ENCODE results near the gene ARHGAP27.

GRCh38 chr17:45361976-45362375 is 70.7 kb downstream of the ARHGAP27 start:
- no peak for TF ChIP-seq USF2 (CRISPR knock-in tag; IDR thresholded peaks at IDR 0.05)
- TF ChIP-seq ARNT (IDR thresholded peaks at IDR 0.05), result no peak
- no peak for TF ChIP-seq ELF4 (CRISPR knock-in tag; IDR thresholded peaks at IDR 0.05)
- TF ChIP-seq SMAD1 (IDR thresholded peaks at IDR 0.05; ENCODE audit: low read depth, low read length, partially characterized antibody), result no peak
- no peak for TF ChIP-seq HDAC1 (IDR thresholded peaks at IDR 0.05)
- TF ChIP-seq SP1 (CRISPR knock-in tag; IDR thresholded peaks at IDR 0.05), result no peak
- no peak for TF ChIP-seq KLF6 (CRISPR knock-in tag; IDR thresholded peaks at IDR 0.05; ENCODE audit: borderline replicate concordance)
- no peak for TF ChIP-seq EZH2 (IDR thresholded peaks at IDR 0.05; ENCODE audit: borderline replicate concordance, low read depth, low read length)
- TF ChIP-seq ESRRB (CRISPR knock-in tag; IDR thresholded peaks at IDR 0.05; ENCODE audit: borderline replicate concordance), result no peak
- TF ChIP-seq, protein P1, sequence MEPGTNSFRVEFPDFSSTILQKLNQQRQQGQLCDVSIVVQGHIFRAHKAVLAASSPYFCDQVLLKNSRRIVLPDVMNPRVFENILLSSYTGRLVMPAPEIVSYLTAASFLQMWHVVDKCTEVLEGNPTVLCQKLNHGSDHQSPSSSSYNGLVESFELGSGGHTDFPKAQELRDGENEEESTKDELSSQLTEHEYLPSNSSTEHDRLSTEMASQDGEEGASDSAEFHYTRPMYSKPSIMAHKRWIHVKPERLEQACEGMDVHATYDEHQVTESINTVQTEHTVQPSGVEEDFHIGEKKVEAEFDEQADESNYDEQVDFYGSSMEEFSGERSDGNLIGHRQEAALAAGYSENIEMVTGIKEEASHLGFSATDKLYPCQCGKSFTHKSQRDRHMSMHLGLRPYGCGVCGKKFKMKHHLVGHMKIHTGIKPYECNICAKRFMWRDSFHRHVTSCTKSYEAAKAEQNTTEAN (CRISPR knock-in tag; IDR thresholded peaks at IDR 0.05), result no peak
- TF ChIP-seq CTCF (IDR thresholded peaks at IDR 0.05 in 2 of 3, conservative IDR thresholded peaks at IDR 0.05 in 1 of 3; ENCODE audit: insufficient read depth in 2 of 3, low read depth in 1 of 3, low read length in 3 of 3), result no peak
- no peak for TF ChIP-seq RB1 (IDR thresholded peaks at IDR 0.05; ENCODE audit: low read depth)
